Naive thymus-derived CD4-positive, alpha-beta T cell (primary cell): ENCODE results near the gene IL4R. TPM values are rescaled to one million over a fixed set of nuclear protein-coding genes. Genes with fewer than 3 reads are reported as not detected.

ENCODE experiments used
- ATAC-seq: fragments of 150-1000 bp; cut with Tn5 transposase; 2 replicates; pipeline ENCODE4 v1.10.0; 2021; ENCODE audit warnings: mild to moderate bottlenecking, moderate library complexity
- CTCF ChIA-PET: fragments of 350-600 bp; sonication (Branson Sonifier 250); formaldehyde crosslinking; loops from one replicate; lab custom pipeline; 2021; ENCODE audit warnings: antibody characterized with exemption; lab: Charles Lee
- POLR2A ChIA-PET: fragments of 350-600 bp; sonication (Branson Sonifier 250); formaldehyde crosslinking; loops from one replicate; lab custom pipeline; 2021; ENCODE audit warnings: antibody characterized with exemption, inconsistent platforms; lab: Charles Lee
- DNase-seq, 9 donors: peaks; one replicate each; pipeline versions ENCODE4 v3.0.0 to v3.0.0-alpha.2; 2020 to 2022; ENCODE audit warnings: mixed read lengths in 1 of 9
- H3K27ac ChIP-seq: one replicate; pipeline ENCODE4 v1.7.0; 2013; ENCODE audit warnings: mild to moderate bottlenecking, low read depth, low read length, moderate library complexity
- H3K27me3 ChIP-seq, 2 donors: one replicate each; pipeline ENCODE4 v1.7.0; 2013; ENCODE audit warnings: low read length in 2 of 2, mild to moderate bottlenecking in 2 of 2, moderate library complexity in 2 of 2; ENCODE audit not compliant: control insufficient read depth in 2 of 2, insufficient read depth in 2 of 2
- H3K36me3 ChIP-seq, 3 experiments: 1 replicate in 2 of 3; 2 replicates in 1 of 3; pipeline ENCODE4 v1.7.0; 2013; ENCODE audit warnings: low read length in 3 of 3, mild to moderate bottlenecking in 3 of 3, moderate library complexity in 1 of 3; ENCODE audit not compliant: insufficient read depth in 3 of 3, control insufficient read depth in 2 of 3
- H3K4me1 ChIP-seq, 2 donors: one replicate each; pipeline ENCODE4 v1.7.0; 2013; ENCODE audit warnings: low read length in 2 of 2, mild to moderate bottlenecking in 2 of 2, moderate library complexity in 1 of 2; ENCODE audit not compliant: control insufficient read depth in 2 of 2, insufficient read depth in 2 of 2
- H3K4me3 ChIP-seq: 2 replicates; pipeline ENCODE4 v1.7.0; 2013; ENCODE audit warnings: mild to moderate bottlenecking, low read length
- H3K9me3 ChIP-seq, 3 experiments: 1 replicate in 2 of 3; 2 replicates in 1 of 3; pipeline ENCODE4 v1.7.0; 2013; ENCODE audit warnings: low read length in 3 of 3; ENCODE audit not compliant: control insufficient read depth in 2 of 3
- H3K27ac Mint-ChIP-seq, 9 donors: one replicate each; pipeline ENCODE4 v1.8.0; 2020 to 2022; ENCODE audit warnings: mixed read lengths in 9 of 9, mild to moderate bottlenecking in 8 of 9, moderate library complexity in 5 of 9, inconsistent platforms in 2 of 9
- H3K27me3 Mint-ChIP-seq, 5 donors: one replicate each; pipeline ENCODE4 v1.8.0; 2021 to 2022; ENCODE audit warnings: mixed read lengths in 5 of 5, mild to moderate bottlenecking in 1 of 5
- H3K36me3 Mint-ChIP-seq, 5 donors: one replicate each; pipeline ENCODE4 v1.8.0; 2020 to 2022; ENCODE audit warnings: mixed read lengths in 5 of 5, mild to moderate bottlenecking in 3 of 5, inconsistent platforms in 1 of 5
- H3K4me1 Mint-ChIP-seq, 7 donors: one replicate each; pipeline ENCODE4 v1.8.0; 2020 to 2022; ENCODE audit warnings: mixed read lengths in 7 of 7, mild to moderate bottlenecking in 3 of 7, inconsistent platforms in 1 of 7
- H3K4me3 Mint-ChIP-seq, 10 donors: one replicate each; pipeline ENCODE4 v1.8.0; 2020 to 2022; ENCODE audit warnings: mild to moderate bottlenecking in 10 of 10, mixed read lengths in 10 of 10, moderate library complexity in 6 of 10, inconsistent platforms in 2 of 10
- H3K9me3 Mint-ChIP-seq, 11 donors: one replicate each; pipeline ENCODE4 v1.8.0; 2020 to 2022; ENCODE audit warnings: mixed read lengths in 11 of 11, mild to moderate bottlenecking in 4 of 11, inconsistent platforms in 1 of 11, moderate library complexity in 1 of 11
- intact Hi-C, 2 donors: fragments of 100-400 bp; cut with micrococcal nuclease; formaldehyde crosslinking; loops; one replicate each; pipeline ENCODE4 v1.15.1; 2023
- polyA plus RNA-seq, 2 donors: library from polyadenylated mRNA; unstranded; fragments of 300-500 nt; fragmentation: Illumina TruSeq; gene quantifications; one replicate each; pipeline ENCODE4 v1.2.3, GENCODE V29; 2021
- total RNA-seq, 6 experiments: library from RNA in 5 of 6; stranded (reverse) in 5 of 6; gene quantifications; 1 replicate in 5 of 6; 2 replicates in 1 of 6; pipeline ENCODE4 v1.2.3 and lab custom pipeline; 2021 to 2026

Gene IL4R
- total and polyA plus RNA-seq, 7 experiments from 2014 or later, result 99.8 to 498 (median 176) TPM

GRCh38 chr16:27353853-27354252 is 40.1 kb downstream of the IL4R start:
- H3K27me3 Mint-ChIP-seq, result no peaks in the 10 kb centered on the region
- peaks cover 13 to 39% (median 28%) of the 10 kb centered on the region in 7 donors for H3K4me1 Mint-ChIP-seq
- no peak overlapping the region for H3K4me3 ChIP-seq
- CTCF ChIA-PET, result interaction anchor here (0.9 to 2.2 kb wide), 2 partner anchors 128 to 174 kb away, joined by 4 to 10 read pairs; no protein-coding TSS in a partner anchor
- ATAC-seq (no peak), DNase-seq (no peak)
- H3K36me3 Mint-ChIP-seq, result peaks cover 24 to 83% (median 63%) of the 10 kb centered on the region in 5 donors
- no peaks in the 10 kb centered on the region for H3K4me1 ChIP-seq
- intact Hi-C loops, result no loop called here
- H3K27ac ChIP-seq, result peak overlapping the region; percentile 40
- no peaks in the 10 kb centered on the region for H3K9me3 ChIP-seq
- POLR2A ChIA-PET, result interaction anchor here (1.6 kb wide), 1 partner anchor 17 kb away, joined by 4 read pairs; no protein-coding TSS in a partner anchor
- peaks cover 0 to 3% (median 0%) of the 10 kb centered on the region in 11 donors for H3K9me3 Mint-ChIP-seq
- no peak overlapping the region for H3K4me3 Mint-ChIP-seq
- H3K36me3 ChIP-seq, result peaks cover 7 to 87% (median 53%) of the 10 kb centered on the region in 3 experiments
- H3K27ac Mint-ChIP-seq, result peak overlapping the region; percentile 39 to 91 (median 77)
- no peaks in the 10 kb centered on the region for H3K27me3 ChIP-seq

GRCh38 chr16:27355610-27356009 is 41.8 kb downstream of the IL4R start:
- peaks cover 24 to 77% (median 57%) of the 10 kb centered on the region in 5 donors for H3K36me3 Mint-ChIP-seq
- H3K27me3 Mint-ChIP-seq, result no peaks in the 10 kb centered on the region
- Histone ChIP-seq H3K4me1 (no peaks in the 10 kb centered on the region), H3K9me3 (no peaks in the 10 kb centered on the region), H3K27me3 (no peaks in the 10 kb centered on the region), H3K36me3 (peaks cover 14 to 87% (median 57%) of the 10 kb centered on the region in 3 experiments), H3K27ac (peak overlapping the region; percentile 29), H3K4me3 (no peak overlapping the region)
- peaks cover 13 to 37% (median 25%) of the 10 kb centered on the region in 7 donors for H3K4me1 Mint-ChIP-seq
- peak in 6 of 9 donors; percentile 25 to 44 (median 37) for DNase-seq
- peaks cover 0 to 3% (median 0%) of the 10 kb centered on the region in 11 donors for H3K9me3 Mint-ChIP-seq
- intact Hi-C loops, result loop anchor here in 1 of 2 donors (1.0 kb wide), 1 partner anchor 120 kb away; no protein-coding TSS in a partner anchor
- H3K4me3 Mint-ChIP-seq, result no peak overlapping the region
- CTCF ChIA-PET, result interaction anchor here (0.8 to 3.7 kb wide), 12 partner anchors 11 to 182 kb away, joined by 3 to 28 read pairs (median 4); no protein-coding TSS in a partner anchor
- peak; percentile 80 for ATAC-seq
- peak overlapping the region; percentile 1 to 93 (median 77) for H3K27ac Mint-ChIP-seq
- POLR2A ChIA-PET, result interaction anchor here (1.3 to 2.4 kb wide), 3 partner anchors 12 to 125 kb away, joined by 3 to 10 read pairs (median 5); no protein-coding TSS in a partner anchor

GRCh38 chr16:27356794-27357193 is 43.0 kb downstream of the IL4R start:
- H3K4me3 ChIP-seq, result no peak overlapping the region
- Mint-ChIP-seq H3K4me3 (no peak overlapping the region), H3K27me3 (no peaks in the 10 kb centered on the region), H3K27ac (peak overlapping the region in 7 of 9 donors; percentile 33 to 90 (median 66)), H3K4me1 (peaks cover 10 to 34% (median 28%) of the 10 kb centered on the region in 7 donors), H3K9me3 (peaks cover 0 to 3% (median 0%) of the 10 kb centered on the region in 11 donors), H3K36me3 (peaks cover 27 to 75% (median 54%) of the 10 kb centered on the region in 5 donors)
- DNase-seq (no peak), ATAC-seq (no peak)
- peaks cover 10 to 87% (median 50%) of the 10 kb centered on the region in 3 experiments for H3K36me3 ChIP-seq
- H3K27me3 ChIP-seq, result no peaks in the 10 kb centered on the region
- no peaks in the 10 kb centered on the region for H3K4me1 ChIP-seq
- intact Hi-C loops, result no loop called here
- H3K27ac ChIP-seq, result peak overlapping the region; percentile 12
- ChIA-PET POLR2A (interaction anchor here (0.8 to 2.4 kb wide), 4 partner anchors 10 to 122 kb away, joined by 3 to 10 read pairs (median 4); no protein-coding TSS in a partner anchor), CTCF (interaction anchor here (0.8 to 3.7 kb wide), 5 partner anchors 10 to 124 kb away, joined by 3 to 28 read pairs (median 7); no protein-coding TSS in a partner anchor)
- no peaks in the 10 kb centered on the region for H3K9me3 ChIP-seq

- peaks cover 0 to 2% of the 10 kb centered on the region in 2 donors for H3K4me1 ChIP-seq
- peaks cover 7 to 91% (median 34%) of the 10 kb centered on the region in 3 experiments for H3K36me3 ChIP-seq
- peak overlapping the region; percentile 44 for H3K27ac ChIP-seq
- CTCF ChIA-PET, result no interaction called here
- H3K27me3 Mint-ChIP-seq, result no peaks in the 10 kb centered on the region
- peak overlapping the region; percentile 28 to 86 (median 75) for H3K27ac Mint-ChIP-seq
- POLR2A ChIA-PET, result interaction anchor here (1.6 kb wide), 1 partner anchor 124 kb away, joined by 4 read pairs; no protein-coding TSS in a partner anchor
- no peaks in the 10 kb centered on the region for H3K27me3 ChIP-seq
- DNase-seq (no peak), ATAC-seq (no peak)
- H3K4me3 ChIP-seq, result no peak overlapping the region
- no peaks in the 10 kb centered on the region for H3K9me3 ChIP-seq
- intact Hi-C loops, result no loop called here
- peaks cover 0 to 3% (median 0%) of the 10 kb centered on the region in 11 donors for H3K9me3 Mint-ChIP-seq
- peaks cover 14 to 47% (median 33%) of the 10 kb centered on the region in 7 donors for H3K4me1 Mint-ChIP-seq
- no peak overlapping the region for H3K4me3 Mint-ChIP-seq
- peaks cover 29 to 76% (median 45%) of the 10 kb centered on the region in 5 donors for H3K36me3 Mint-ChIP-seq
These were observed 45.3 kb downstream of the IL4R start for GRCh38 chr16:27359051-27359450.

- CTCF ChIA-PET, result no interaction called here
- H3K4me1 ChIP-seq, result peaks cover 0 to 6% of the 10 kb centered on the region in 2 donors
- Mint-ChIP-seq H3K27me3 (no peaks in the 10 kb centered on the region), H3K27ac (peak overlapping the region; percentile 28 to 86 (median 75)), H3K9me3 (peaks cover 0 to 2% (median 0%) of the 10 kb centered on the region in 11 donors), H3K36me3 (peaks cover 25 to 75% (median 41%) of the 10 kb centered on the region in 5 donors), H3K4me3 (no peak overlapping the region), H3K4me1 (peaks cover 13 to 49% (median 34%) of the 10 kb centered on the region in 7 donors)
- H3K4me3 ChIP-seq, result no peak overlapping the region
- DNase-seq (no peak), ATAC-seq (no peak)
- no peaks in the 10 kb centered on the region for H3K27me3 ChIP-seq
- peaks cover 7 to 89% (median 30%) of the 10 kb centered on the region in 3 experiments for H3K36me3 ChIP-seq
- intact Hi-C loops, result no loop called here
- POLR2A ChIA-PET, result interaction anchor here (0.6 to 1.6 kb wide), 2 partner anchors 48 to 125 kb away, joined by 4 read pairs; no protein-coding TSS in a partner anchor
- H3K27ac ChIP-seq, result peak overlapping the region; percentile 44
- no peaks in the 10 kb centered on the region for H3K9me3 ChIP-seq
These were observed 45.8 kb downstream of the IL4R start for GRCh38 chr16:27359615-27360014.

GRCh38 chr16:27361987-27362386 is 48.2 kb downstream of the IL4R start:
- Histone ChIP-seq H3K27ac (no peak overlapping the region), H3K4me1 (peaks cover 5 to 21% of the 10 kb centered on the region in 2 donors), H3K4me3 (no peak overlapping the region), H3K9me3 (no peaks in the 10 kb centered on the region), H3K36me3 (peaks cover 7 to 67% (median 27%) of the 10 kb centered on the region in 3 experiments), H3K27me3 (no peaks in the 10 kb centered on the region)
- H3K9me3 Mint-ChIP-seq, result no peaks in the 10 kb centered on the region
- H3K4me3 Mint-ChIP-seq, result peak overlapping the region in 2 of 10 donors; percentile 12 to 55
- peaks cover 18 to 65% (median 34%) of the 10 kb centered on the region in 5 donors for H3K36me3 Mint-ChIP-seq
- ChIA-PET POLR2A (interaction anchor here (0.7 to 1.6 kb wide), 3 partner anchors 93 to 174 kb away, joined by 3 to 4 read pairs (median 3); no protein-coding TSS in a partner anchor), CTCF (interaction anchor here (0.8 to 1.0 kb wide), 2 partner anchors 163 to 206 kb away, joined by 3 read pairs; no protein-coding TSS in a partner anchor)
- no peaks in the 10 kb centered on the region for H3K27me3 Mint-ChIP-seq
- DNase-seq (no peak), ATAC-seq (no peak)
- intact Hi-C loops, result no loop called here
- H3K4me1 Mint-ChIP-seq, result peaks cover 7 to 53% (median 47%) of the 10 kb centered on the region in 7 donors
- peak overlapping the region; percentile 20 to 93 (median 83) for H3K27ac Mint-ChIP-seq
